Parathyroid adenoma (tissue), 2 donors: Measurements from ENCODE around the gene PMPCA.
A peak's percentile ranks its signal among the peaks of the same experiment; 100 is the strongest.

ENCODE experiments used
- H2AFZ ChIP-seq: fragments of 300-600 bp; sonication (generic); one replicate; pipeline ENCODE4 v1.7.0; 2017; ENCODE audit warnings: antibody characterized with exemption, mild to moderate bottlenecking
- H3K27ac ChIP-seq: fragments of 300-600 bp; sonication (generic); one replicate; pipeline ENCODE4 v1.7.0; 2017
- H3K27me3 ChIP-seq: fragments of 300-600 bp; sonication (generic); one replicate; pipeline ENCODE4 v1.7.0; 2017; ENCODE audit warnings: low read length; ENCODE audit not compliant: control insufficient read depth, insufficient read depth
- H3K36me3 ChIP-seq: fragments of 300-600 bp; sonication (generic); one replicate; pipeline ENCODE4 v1.7.0; 2017; ENCODE audit warnings: low read length; ENCODE audit not compliant: control insufficient read depth, insufficient read depth
- H3K4me1 ChIP-seq: fragments of 300-600 bp; sonication (generic); one replicate; pipeline ENCODE4 v1.7.0; 2017; ENCODE audit warnings: control low read depth
- H3K4me2 ChIP-seq: fragments of 300-600 bp; sonication (generic); one replicate; pipeline ENCODE4 v1.7.0; 2017; ENCODE audit warnings: low read length
- H3K4me3 ChIP-seq: fragments of 300-600 bp; sonication (generic); one replicate; pipeline ENCODE4 v1.7.0; 2017; ENCODE audit warnings: low read depth, low read length
- H3K79me2 ChIP-seq: fragments of 300-600 bp; sonication (generic); one replicate; pipeline ENCODE4 v1.7.0; 2017; ENCODE audit warnings: control low read depth
- H3K9ac ChIP-seq: fragments of 300-600 bp; sonication (generic); one replicate; pipeline ENCODE4 v1.7.0; 2017; ENCODE audit warnings: mild to moderate bottlenecking
- H3K9me3 ChIP-seq: fragments of 300-600 bp; sonication (generic); one replicate; pipeline ENCODE4 v1.7.0; 2017; ENCODE audit warnings: low read length; ENCODE audit not compliant: control insufficient read depth
- CTCF ChIP-seq: fragments of 300-600 bp; sonication (generic); IDR thresholded peaks from one replicate; pipeline ENCODE4 v1.7.0; 2017; ENCODE audit warnings: antibody characterized with exemption, mild to moderate bottlenecking
- donor health status: primary hyperparathyroidism.

Gene PMPCA

DNA sequence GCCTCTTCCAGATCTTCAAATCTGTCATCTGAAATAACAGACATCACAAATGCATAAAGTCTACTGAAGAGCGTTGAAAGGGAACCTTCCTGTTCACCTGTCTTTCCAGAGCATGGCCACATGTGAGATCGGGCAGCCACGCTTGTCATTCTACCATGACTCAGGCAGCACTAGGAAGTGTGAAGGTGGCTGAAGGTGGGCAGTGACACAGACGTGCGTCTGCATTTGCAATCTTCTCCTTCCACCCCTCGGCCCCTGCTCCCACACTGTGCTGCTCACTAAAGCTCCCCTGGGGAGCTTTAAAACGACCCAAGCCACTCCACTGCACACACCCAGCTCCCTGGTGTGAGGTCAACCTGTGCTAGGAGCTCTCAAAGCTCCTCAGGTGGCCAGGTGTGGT lies 2.5 kb upstream of the PMPCA start:
- Histone ChIP-seq H3K4me1 (no peaks in the 10 kb centered on the region), H3K4me3 (no peak overlapping the region), H3K36me3 (no peaks in the 10 kb centered on the region), H2AFZ (no peak overlapping the region), H3K9ac (no peak overlapping the region), H3K9me3 (no peaks in the 10 kb centered on the region), H3K4me2 (no peak overlapping the region), H3K27ac (no peak overlapping the region), H3K79me2 (peaks cover 12% of the 10 kb centered on the region), H3K27me3 (no peaks in the 10 kb centered on the region)
- no peak for TF ChIP-seq CTCF

DNA sequence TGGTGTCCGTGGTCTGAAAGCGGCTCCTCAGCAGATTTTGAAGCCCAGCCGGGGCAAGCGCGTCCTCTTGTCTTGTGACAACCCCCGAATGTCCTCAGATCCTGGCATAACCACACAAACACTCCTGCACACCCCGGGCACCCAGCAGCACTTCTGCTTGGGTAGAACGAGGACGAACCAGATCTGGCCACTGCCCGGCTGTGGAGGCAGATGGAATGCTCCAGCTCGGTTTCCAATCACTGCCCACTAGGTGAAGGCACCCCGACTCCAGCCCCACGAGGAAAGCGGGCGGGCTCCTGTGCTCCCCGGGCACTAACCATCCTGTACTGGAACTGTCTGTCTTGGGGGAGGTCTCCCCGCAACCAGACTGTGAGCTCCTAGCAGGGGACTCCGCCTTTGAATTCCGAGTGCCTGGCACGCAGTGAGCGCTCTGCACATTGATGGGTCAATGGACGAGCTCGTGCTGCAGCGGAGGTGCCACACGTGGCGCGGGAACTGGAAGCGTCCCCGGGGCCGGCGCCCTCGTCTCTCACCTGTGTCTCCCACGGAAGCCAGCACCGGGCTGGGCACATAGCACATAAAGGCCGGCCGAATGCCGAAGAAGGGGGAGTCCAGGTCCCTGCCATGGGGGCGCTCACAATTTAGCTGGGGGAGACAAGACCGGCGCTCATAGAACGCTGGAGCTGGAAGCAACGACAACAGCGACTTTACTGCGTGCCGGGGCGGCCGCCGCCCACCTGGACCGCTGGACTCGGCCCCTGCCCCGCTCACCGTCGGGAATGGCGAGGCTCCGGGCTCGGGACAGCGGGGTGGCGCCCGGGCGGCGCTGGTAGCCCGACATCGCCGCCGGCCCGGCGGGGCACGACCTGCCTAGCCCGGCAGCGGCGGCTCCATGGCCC lies 652 bp upstream of the PMPCA start:
- H3K4me2 ChIP-seq: peak overlapping the region; percentile 95
- H3K79me2 ChIP-seq: peaks cover 15% of the 10 kb centered on the region
- H3K4me1 ChIP-seq: no peaks in the 10 kb centered on the region
- H3K27ac ChIP-seq: no peak overlapping the region
- H3K4me3 ChIP-seq: peak overlapping the region; percentile 63
- no peaks in the 10 kb centered on the region for H3K27me3 ChIP-seq
- no peaks in the 10 kb centered on the region for H3K9me3 ChIP-seq
- H3K9ac ChIP-seq: no peak overlapping the region
- H2AFZ ChIP-seq: peak overlapping the region; percentile 56
- H3K36me3 ChIP-seq: no peaks in the 10 kb centered on the region
- no peak for TF ChIP-seq CTCF

DNA sequence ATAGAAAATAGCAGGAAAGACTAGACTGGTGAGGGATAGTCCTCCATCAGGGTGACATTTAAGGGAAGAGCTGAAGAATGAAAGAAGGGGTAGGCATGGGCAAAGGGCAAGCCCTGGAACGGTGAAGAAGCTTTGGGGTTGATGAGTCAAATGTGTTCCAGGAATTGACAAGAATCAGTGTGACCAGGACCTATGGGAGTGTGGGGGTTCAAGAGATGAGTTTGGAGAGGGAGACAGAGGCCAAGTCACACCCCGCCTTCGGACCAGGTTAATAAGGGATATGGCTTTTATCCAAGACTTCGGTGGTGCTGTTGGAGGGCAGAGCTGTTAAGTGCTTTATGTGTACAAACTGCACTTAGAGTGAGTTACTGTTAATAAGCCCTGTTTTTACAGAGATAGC lies 920 bp downstream of the PMPCA start:
- H3K4me3 ChIP-seq: peak overlapping the region; percentile 84
- H3K27ac ChIP-seq: no peak overlapping the region
- no peaks in the 10 kb centered on the region for H3K36me3 ChIP-seq
- no peak overlapping the region for H2AFZ ChIP-seq
- H3K4me1 ChIP-seq: no peaks in the 10 kb centered on the region
- peaks cover 15% of the 10 kb centered on the region for H3K79me2 ChIP-seq
- H3K9ac ChIP-seq: no peak overlapping the region
- no peaks in the 10 kb centered on the region for H3K27me3 ChIP-seq
- no peaks in the 10 kb centered on the region for H3K9me3 ChIP-seq
- peak overlapping the region; percentile 95 for H3K4me2 ChIP-seq
- TF ChIP-seq CTCF: no peak

GRCh38 chr9:136412962-136413361 lies 2.5 kb downstream of the PMPCA start:
- no peaks in the 10 kb centered on the region for H3K9me3 ChIP-seq
- H3K4me1 ChIP-seq: no peaks in the 10 kb centered on the region
- H3K27me3 ChIP-seq: no peaks in the 10 kb centered on the region
- TF ChIP-seq CTCF: no peak
- H3K9ac ChIP-seq: no peak overlapping the region
- H3K36me3 ChIP-seq: no peaks in the 10 kb centered on the region
- H2AFZ ChIP-seq: no peak overlapping the region
- H3K4me2 ChIP-seq: no peak overlapping the region
- H3K27ac ChIP-seq: no peak overlapping the region
- peaks cover 15% of the 10 kb centered on the region for H3K79me2 ChIP-seq
- H3K4me3 ChIP-seq: no peak overlapping the region

- Histone ChIP-seq H2AFZ (no peak overlapping the region), H3K27ac (no peak overlapping the region), H3K27me3 (no peaks in the 10 kb centered on the region), H3K4me3 (no peak overlapping the region), H3K9ac (no peak overlapping the region), H3K36me3 (no peaks in the 10 kb centered on the region), H3K4me1 (no peaks in the 10 kb centered on the region), H3K79me2 (peaks cover 9% of the 10 kb centered on the region), H3K9me3 (no peaks in the 10 kb centered on the region), H3K4me2 (no peak overlapping the region)
- TF ChIP-seq CTCF: no peak
Measured at GRCh38 chr9:136416427-136416826, 6.0 kb downstream of the PMPCA start.
